ENCODE measurements around the gene MRM1.

MRM1 gene

DNA sequence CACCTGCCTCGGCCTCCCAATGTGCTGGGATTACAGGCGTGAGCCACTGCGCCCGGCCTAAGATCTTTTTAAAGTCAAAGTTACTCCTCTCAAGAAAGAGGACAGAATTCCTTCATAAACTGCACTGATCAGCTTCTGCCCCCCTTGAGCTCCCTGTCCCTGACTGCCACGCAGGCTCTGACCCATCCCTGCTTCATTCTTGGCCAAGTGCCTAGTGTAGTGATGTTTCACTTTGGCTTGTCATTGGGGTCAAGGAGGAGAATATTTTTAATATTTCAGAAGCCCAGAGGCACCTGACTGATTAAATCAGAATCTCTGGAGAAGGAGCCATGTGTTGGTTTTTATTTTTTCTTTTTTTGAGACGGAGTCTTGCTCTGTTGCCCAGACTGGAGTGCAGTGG is 9.1 kb downstream of the MRM1 start:
- H3K27me3 Mint-ChIP-seq (ENCODE audit: low read depth) = no peaks in the 10 kb centered on the region

DNA sequence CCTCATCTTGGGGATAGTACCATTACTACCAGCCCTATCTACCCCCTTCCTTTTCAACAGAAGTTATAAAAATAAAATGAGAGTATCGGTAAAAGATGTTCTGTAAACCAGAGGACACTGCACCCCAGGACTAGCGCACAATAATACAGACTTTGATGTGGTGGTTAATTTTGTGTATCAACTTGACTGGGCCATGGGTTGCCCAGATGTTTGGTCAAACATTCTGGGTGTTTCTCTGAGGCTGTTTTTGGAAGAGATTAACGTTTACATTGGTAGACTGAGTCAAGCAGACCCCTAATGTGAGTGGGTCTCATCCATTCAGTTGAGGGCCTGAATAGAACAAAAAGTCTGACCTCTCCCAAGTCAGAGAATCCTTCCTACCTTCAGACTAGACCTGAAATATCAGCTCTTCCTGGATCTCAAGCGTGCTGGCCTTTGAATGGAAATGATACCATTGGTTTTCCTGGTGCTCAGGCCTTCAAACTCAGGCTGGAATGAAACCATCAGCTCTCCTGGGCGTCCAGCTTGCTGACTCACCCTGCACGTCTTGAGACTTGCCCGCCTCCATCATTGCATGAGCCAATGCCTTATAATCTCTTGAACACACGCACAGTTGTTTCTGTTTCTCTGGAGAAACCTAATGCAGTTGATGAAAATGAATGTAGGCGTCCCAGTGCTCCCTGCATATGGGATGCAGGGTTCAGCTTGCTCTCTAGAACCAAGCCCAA is 10.1 kb downstream of the MRM1 start:
- Mint-ChIP-seq H3K4me1 (ENCODE audit: low read depth) (peaks cover 3% of the 10 kb centered on the region), H3K4me3 (no peak overlapping the region), H3K27ac (no peak overlapping the region), H3K9me3 (no peaks in the 10 kb centered on the region), H3K36me3 (ENCODE audit: low read depth) (peaks cover 4% of the 10 kb centered on the region), H3K27me3 (ENCODE audit: low read depth) (no peaks in the 10 kb centered on the region)

More for the DNA sequence above, 9.1 kb downstream of the MRM1 start:
- peaks cover 10% of the 10 kb centered on the region for H3K4me1 Mint-ChIP-seq (ENCODE audit: low read depth)
- peaks cover 8% of the 10 kb centered on the region for H3K36me3 Mint-ChIP-seq (ENCODE audit: low read depth)
- no peak overlapping the region for H3K27ac Mint-ChIP-seq
- no peaks in the 10 kb centered on the region for H3K9me3 Mint-ChIP-seq
- H3K4me3 Mint-ChIP-seq = no peak overlapping the region

DNA sequence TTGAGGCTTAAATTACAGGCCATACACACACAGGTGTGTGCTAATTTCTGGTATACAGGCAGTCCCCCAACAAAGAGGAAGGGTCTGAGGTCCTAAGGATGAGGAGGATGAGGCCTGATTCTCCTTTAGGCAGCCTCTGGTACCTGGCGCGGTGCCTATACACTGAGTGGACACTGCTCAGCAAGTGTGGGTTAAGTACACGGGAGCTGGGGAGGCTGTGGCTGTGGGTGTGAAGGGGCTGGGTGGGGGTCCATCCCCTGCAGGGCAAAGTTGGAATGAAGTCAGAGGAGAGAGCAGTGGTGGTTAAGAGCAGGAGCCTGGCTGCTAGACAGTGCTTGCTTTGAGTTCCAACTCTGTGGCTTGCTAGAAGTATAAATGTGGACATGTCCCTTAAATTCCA is 10.9 kb downstream of the MRM1 start:
- Mint-ChIP-seq H3K9me3 (no peaks in the 10 kb centered on the region), H3K4me1 (ENCODE audit: low read depth) (peaks cover 3% of the 10 kb centered on the region), H3K27ac (no peak overlapping the region), H3K4me3 (no peak overlapping the region), H3K27me3 (ENCODE audit: low read depth) (no peaks in the 10 kb centered on the region), H3K36me3 (ENCODE audit: low read depth) (peaks cover 4% of the 10 kb centered on the region)

DNA sequence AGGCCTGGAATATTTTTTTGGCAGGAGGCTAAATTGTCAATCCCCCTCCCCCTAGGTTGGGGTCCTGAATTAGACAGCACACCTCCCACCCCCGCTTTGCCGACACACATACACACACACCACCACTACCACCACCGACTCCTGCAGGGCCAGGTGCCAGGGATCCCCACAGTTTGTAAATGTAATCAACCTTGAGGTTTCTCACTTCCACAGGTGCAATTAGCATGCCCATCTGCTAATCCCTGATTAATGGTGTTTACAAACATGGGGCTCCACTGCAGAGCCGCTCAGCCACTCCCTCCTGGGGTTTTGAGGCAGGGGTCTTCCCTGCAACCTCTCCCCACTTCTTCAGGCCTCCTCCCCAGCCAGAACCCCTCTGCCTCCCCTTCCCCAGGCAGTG is 11.8 kb downstream of the MRM1 start:
- Mint-ChIP-seq H3K9me3 (no peaks in the 10 kb centered on the region), H3K27me3 (ENCODE audit: low read depth) (no peaks in the 10 kb centered on the region), H3K27ac (no peak overlapping the region), H3K4me3 (no peak overlapping the region), H3K4me1 (ENCODE audit: low read depth) (peaks cover 2% of the 10 kb centered on the region), H3K36me3 (ENCODE audit: low read depth) (no peaks in the 10 kb centered on the region)

DNA sequence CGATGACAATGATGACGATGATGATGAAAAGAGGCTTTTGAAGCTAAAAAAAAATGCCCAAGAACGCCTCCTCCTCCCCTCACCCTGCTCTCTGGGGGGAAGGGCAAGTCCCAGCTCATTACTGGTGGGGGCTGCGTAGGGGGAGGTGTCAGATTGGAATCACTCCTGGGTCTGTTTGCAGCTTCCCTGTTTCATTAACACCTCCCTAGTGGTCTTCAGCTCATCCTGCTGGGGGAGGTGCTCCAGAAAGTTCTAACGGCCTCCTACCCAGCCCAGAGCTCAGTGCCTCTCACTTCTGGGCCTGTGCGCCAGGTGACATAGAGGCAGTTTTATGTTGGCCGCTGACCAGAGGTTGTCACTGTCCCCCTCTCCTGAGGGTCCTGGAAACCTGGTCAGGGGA is 12.7 kb downstream of the MRM1 start:
- H3K9me3 Mint-ChIP-seq = no peaks in the 10 kb centered on the region
- peaks cover 2% of the 10 kb centered on the region for H3K4me1 Mint-ChIP-seq (ENCODE audit: low read depth)
- H3K36me3 Mint-ChIP-seq (ENCODE audit: low read depth) = no peaks in the 10 kb centered on the region
- H3K4me3 Mint-ChIP-seq = no peak overlapping the region
- H3K27me3 Mint-ChIP-seq (ENCODE audit: low read depth) = no peaks in the 10 kb centered on the region
- H3K27ac Mint-ChIP-seq = no peak overlapping the region

DNA sequence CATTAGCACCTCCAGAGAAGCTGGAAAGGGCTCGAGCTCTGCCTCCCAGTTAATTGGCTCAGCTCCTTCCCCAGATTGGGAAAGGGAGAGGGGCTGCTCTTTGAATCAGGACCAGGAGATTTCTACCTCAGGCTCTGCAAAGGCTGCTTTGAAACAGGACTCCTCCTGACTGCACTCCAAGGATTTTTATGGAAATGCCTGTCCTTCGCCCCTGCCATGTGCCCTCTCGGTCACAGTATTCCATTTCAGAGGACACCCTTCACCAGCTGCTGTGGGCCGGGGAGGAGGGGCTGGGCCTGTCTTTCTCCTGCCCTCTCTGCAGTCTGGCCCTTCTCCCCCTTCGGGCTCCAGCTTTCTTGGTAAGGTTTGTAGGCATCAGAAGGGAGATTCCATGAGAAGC is 13.6 kb downstream of the MRM1 start:
- Mint-ChIP-seq H3K9me3 (no peaks in the 10 kb centered on the region), H3K4me1 (ENCODE audit: low read depth) (no peaks in the 10 kb centered on the region), H3K27ac (no peak overlapping the region), H3K4me3 (no peak overlapping the region), H3K27me3 (ENCODE audit: low read depth) (no peaks in the 10 kb centered on the region), H3K36me3 (ENCODE audit: low read depth) (no peaks in the 10 kb centered on the region)

DNA sequence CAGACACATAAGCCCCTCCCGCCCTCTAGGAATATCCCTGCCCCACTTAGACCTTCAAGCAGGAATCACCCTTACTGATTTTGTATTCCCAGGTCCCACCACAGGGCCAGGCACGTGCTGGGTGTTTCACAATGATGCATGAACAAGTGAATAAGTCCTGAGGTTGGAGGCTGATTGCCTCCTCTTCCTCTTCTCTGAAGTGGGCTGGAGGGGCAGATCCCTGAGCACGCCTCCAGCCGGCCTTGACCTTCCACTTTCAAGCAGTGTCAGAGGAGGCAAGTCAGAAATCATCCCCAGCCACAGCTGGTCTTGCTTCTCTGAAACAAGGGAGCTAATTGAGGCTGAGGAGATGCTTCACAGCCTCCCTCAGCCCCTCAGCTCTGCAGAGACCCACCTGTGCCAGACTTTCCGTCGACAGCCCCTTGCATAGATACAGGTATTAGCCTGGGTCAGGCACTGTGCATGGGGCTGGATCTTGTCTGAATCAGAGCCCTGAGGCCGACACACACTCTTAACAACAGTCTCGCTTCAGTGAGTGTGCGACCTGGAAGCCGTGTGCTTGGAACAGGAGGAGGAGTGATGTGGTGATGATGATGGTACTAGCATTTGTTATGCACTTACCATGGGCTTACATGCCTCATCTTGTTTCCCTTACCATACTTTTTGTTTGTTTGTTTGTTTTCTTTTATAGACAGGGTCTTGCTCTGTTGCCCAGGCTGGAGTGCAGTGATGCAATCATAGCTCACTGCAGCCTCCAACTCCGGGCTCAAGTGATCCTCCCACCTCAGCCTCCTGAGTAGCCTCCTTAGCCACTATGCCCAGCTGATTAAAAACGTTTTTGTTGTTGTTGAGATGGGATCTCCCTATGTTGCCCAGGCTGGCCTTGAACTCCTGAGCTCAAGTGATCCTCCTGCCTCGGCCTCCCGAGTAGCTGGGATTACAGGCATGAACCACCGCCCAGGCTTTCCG is 15.0 kb downstream of the MRM1 start:
- Mint-ChIP-seq H3K4me3 (no peak overlapping the region), H3K9me3 (no peaks in the 10 kb centered on the region), H3K4me1 (ENCODE audit: low read depth) (no peaks in the 10 kb centered on the region), H3K27me3 (ENCODE audit: low read depth) (no peaks in the 10 kb centered on the region), H3K27ac (no peak overlapping the region), H3K36me3 (ENCODE audit: low read depth) (no peaks in the 10 kb centered on the region)

DNA sequence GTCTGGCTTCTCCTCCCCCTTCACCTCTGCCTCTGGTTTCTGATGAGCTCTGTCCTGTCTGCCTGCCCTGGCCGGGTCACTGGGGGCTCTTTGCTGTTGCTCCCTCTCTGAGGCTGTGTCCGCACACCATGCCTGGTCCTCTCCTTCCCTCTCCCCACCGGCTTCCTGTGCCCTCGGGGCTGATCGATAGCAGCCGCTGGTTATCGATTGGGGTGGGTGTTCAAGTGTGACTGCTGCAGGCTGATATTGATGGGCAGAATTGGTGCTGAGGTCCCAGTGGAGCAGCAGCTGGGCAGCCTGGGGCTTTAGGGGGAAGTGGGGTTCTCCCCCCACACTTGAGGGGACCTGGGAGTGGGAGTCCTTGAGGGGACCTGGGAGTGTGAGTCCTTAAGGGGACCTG is 16.4 kb downstream of the MRM1 start:
- Mint-ChIP-seq H3K36me3 (ENCODE audit: low read depth) (no peaks in the 10 kb centered on the region), H3K9me3 (no peaks in the 10 kb centered on the region), H3K4me3 (no peak overlapping the region), H3K4me1 (ENCODE audit: low read depth) (no peaks in the 10 kb centered on the region), H3K27me3 (ENCODE audit: low read depth) (no peaks in the 10 kb centered on the region), H3K27ac (no peak overlapping the region)

DNA sequence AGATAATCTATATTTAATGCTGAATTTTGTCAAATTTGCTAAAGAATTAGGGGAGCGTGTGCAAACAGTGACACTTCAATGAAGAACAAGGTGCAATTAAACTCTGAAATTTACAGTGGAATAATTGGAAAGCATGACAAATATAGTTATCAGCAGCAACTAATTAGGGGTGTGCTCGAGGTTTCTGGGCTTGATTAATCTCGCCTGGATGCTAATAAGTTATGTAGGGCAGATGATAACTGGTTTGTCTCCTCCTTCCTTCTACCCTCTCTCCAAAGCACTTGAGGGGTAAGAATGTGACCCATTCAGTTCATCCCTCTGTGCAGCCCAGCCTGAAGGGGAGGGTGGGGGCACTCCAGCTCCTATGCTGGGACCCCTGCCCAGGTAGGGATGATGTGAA is 21.9 kb downstream of the MRM1 start:
- no peaks in the 10 kb centered on the region for H3K27me3 Mint-ChIP-seq (ENCODE audit: low read depth)
- no peaks in the 10 kb centered on the region for H3K9me3 Mint-ChIP-seq
- H3K4me1 Mint-ChIP-seq (ENCODE audit: low read depth) = no peaks in the 10 kb centered on the region
- H3K4me3 Mint-ChIP-seq = no peak overlapping the region
- H3K36me3 Mint-ChIP-seq (ENCODE audit: low read depth) = no peaks in the 10 kb centered on the region
- no peak overlapping the region for H3K27ac Mint-ChIP-seq

DNA sequence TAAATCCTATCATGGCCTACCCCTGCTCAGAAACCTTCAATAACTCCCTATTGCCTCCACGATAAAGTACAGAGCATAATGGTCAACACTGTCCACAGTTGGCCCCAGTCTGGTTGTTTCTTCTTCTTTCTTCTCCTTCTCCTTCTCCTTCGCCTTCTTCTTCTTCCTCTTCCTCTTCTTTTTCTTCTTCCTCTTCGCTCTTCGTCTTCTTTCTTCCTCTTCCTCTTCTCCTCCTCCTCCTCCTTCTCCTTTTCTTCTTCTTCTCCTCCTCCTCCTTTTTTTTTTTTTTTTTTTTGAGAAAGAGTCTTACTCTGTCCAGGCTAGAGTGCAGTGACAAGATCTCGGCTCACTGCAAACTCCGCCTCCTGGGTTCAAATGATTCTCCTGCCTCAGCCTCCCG is 23.8 kb downstream of the MRM1 start:
- Mint-ChIP-seq H3K27me3 (ENCODE audit: low read depth) (no peaks in the 10 kb centered on the region), H3K4me3 (no peak overlapping the region), H3K36me3 (ENCODE audit: low read depth) (no peaks in the 10 kb centered on the region), H3K9me3 (no peaks in the 10 kb centered on the region), H3K27ac (no peak overlapping the region), H3K4me1 (ENCODE audit: low read depth) (peaks cover 3% of the 10 kb centered on the region)

DNA sequence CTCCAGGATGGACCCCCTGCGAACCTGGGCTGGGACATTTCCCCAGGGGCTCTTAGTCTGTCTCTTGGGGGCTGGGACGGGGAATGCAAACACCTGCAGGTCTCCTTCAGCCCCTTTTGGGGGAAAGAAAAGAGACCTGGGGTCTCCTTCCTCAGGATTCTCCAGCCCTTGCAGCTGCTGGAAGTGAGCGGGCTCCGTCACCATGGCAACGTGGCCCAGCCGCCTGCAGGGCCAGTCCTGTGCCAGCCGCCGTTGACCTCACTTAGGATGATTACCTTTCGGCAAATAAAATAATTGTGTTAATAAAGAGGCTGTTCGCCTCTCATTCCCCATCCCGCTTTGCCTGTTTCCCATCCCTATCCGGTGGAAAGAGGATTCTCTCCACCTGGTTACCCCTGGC is 25.7 kb downstream of the MRM1 start:
- Mint-ChIP-seq H3K27me3 (ENCODE audit: low read depth) (peaks cover 3% of the 10 kb centered on the region), H3K36me3 (ENCODE audit: low read depth) (no peaks in the 10 kb centered on the region), H3K27ac (no peak overlapping the region), H3K9me3 (no peaks in the 10 kb centered on the region), H3K4me1 (ENCODE audit: low read depth) (peaks cover 3% of the 10 kb centered on the region), H3K4me3 (no peak overlapping the region)

DNA sequence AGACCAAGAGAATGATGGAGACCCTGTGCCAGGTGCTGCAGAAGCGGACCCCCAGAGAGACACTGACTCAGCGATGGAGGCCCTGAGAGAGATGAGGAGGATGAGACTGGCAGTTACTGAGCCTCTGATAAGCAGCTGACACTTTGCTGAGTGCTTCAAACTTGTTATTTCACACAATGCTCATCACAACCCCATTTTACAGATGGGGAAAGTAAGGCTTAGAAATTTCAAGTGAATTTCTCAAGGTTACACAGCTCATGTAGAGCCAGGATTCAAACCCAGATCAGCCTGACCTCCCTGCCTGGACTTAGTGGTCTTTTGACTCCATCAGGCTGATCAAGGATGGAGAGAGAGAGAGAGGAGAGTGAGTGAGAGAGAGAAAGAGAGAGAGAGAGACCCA is 27.2 kb downstream of the MRM1 start:
- Mint-ChIP-seq H3K4me1 (ENCODE audit: low read depth) (peaks cover 3% of the 10 kb centered on the region), H3K36me3 (ENCODE audit: low read depth) (no peaks in the 10 kb centered on the region), H3K4me3 (no peak overlapping the region), H3K27ac (no peak overlapping the region), H3K27me3 (ENCODE audit: low read depth) (peaks cover 8% of the 10 kb centered on the region), H3K9me3 (no peaks in the 10 kb centered on the region)

DNA sequence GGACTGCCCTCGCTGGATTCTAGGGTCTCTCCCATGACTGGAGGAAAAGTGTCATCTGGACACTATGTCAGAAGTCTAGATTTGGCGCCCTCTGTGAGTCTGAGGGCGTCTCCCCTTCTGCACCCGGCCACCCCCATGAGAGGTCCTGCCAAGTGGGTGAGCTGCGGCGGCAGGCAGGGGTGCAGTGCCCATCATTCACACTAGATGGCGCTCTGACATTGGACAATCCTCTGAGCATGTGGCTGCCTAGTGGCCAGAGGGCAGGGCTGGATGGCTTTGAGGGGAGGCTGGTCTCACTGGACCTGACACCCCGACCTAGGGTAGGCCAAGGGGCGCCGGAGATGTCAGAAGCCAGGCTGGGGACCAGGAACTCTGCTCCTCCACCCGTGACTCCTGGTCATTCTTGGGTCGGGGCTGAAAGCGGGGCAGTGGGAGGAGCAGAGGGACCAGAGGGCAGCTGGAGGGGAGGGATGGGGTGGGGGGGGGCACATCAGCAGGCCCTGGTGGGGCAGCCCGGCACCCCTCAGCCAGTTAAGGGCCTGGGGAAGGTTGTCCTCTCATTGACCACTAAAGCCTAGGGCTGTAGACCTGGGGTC is 28.0 kb downstream of the MRM1 start:
- Mint-ChIP-seq H3K4me3 (no peak overlapping the region), H3K36me3 (ENCODE audit: low read depth) (no peaks in the 10 kb centered on the region), H3K27ac (no peak overlapping the region), H3K9me3 (no peaks in the 10 kb centered on the region), H3K4me1 (ENCODE audit: low read depth) (peaks cover 3% of the 10 kb centered on the region), H3K27me3 (ENCODE audit: low read depth) (peaks cover 11% of the 10 kb centered on the region)

DNA sequence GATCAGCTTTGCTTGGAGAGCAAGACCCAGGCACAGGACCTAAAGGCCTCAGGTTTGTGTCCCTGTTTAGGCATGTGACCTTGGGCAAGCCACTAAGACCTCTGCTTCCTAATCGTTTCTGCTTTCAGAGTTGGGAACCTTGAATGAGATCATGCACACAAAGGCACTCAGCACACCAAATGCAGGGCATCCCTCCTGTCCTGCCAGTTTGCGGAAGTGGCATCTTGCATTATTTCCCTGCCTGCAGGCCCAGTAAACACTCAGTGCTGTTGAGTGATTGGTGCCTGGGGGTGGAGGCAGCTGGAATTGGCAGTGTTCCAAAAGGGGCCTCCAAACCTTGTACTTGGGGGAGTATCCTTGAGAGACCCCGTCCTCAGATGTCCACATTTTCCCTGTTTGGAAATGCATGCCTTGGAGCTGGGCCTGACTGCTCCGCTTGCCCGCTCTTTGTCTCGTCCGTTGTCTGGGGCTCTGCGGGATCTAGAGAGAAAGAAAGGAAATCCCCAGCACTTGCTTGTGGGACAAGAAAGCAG is 28.7 kb downstream of the MRM1 start:
- H3K9me3 Mint-ChIP-seq = no peaks in the 10 kb centered on the region
- H3K27ac Mint-ChIP-seq = no peak overlapping the region
- peaks cover 3% of the 10 kb centered on the region for H3K4me1 Mint-ChIP-seq (ENCODE audit: low read depth)
- peaks cover 12% of the 10 kb centered on the region for H3K27me3 Mint-ChIP-seq (ENCODE audit: low read depth)
- H3K36me3 Mint-ChIP-seq (ENCODE audit: low read depth) = no peaks in the 10 kb centered on the region
- H3K4me3 Mint-ChIP-seq = no peak overlapping the region
